GM18858 (cell line): ENCODE data around the gene RDH12.
"Not testable (repeated sequence)": the region's sequence is repeated elsewhere in the genome, so short reads cannot be mapped to it uniquely, and the experiment has no call there.

ENCODE experiments used
- ATAC-seq: cut with Tn5 transposase; IDR thresholded peaks from one replicate; pipeline ENCODE4 v1.9.1; 2021; ENCODE audit not compliant: unreplicated experiment

RDH12 gene

GRCh38 chr14:67704484-67705089, 2.9 kb downstream of the RDH12 start:
- no peak for ATAC-seq

GRCh38 chr14:67705211-67705610, 3.5 kb downstream of the RDH12 start:
- ATAC-seq: no peak

- not testable (repeated sequence) for ATAC-seq
Measured at GRCh38 chr14:67709346-67709745, 7.7 kb downstream of the RDH12 start.

- not testable (repeated sequence) for ATAC-seq
Measured at GRCh38 chr14:67709796-67710195, 8.1 kb downstream of the RDH12 start.

- ATAC-seq: no peak
Measured at GRCh38 chr14:67710209-67710608, 8.5 kb downstream of the RDH12 start.

GRCh38 chr14:67717048-67717447, 15.4 kb downstream of the RDH12 start:
- ATAC-seq: no peak

- no peak for ATAC-seq
Measured at GRCh38 chr14:67718265-67718664, 16.6 kb downstream of the RDH12 start.

- ATAC-seq: not testable (repeated sequence)
Measured at GRCh38 chr14:67719385-67719784, 17.7 kb downstream of the RDH12 start.

- no peak for ATAC-seq
Measured at GRCh38 chr14:67719866-67720265, 18.2 kb downstream of the RDH12 start.

- no peak for ATAC-seq
Measured at GRCh38 chr14:67721875-67722274, 20.2 kb downstream of the RDH12 start.

- ATAC-seq: no peak
Measured at GRCh38 chr14:67722293-67722692, 20.6 kb downstream of the RDH12 start.

GRCh38 chr14:67725171-67725570, 23.5 kb downstream of the RDH12 start:
- no peak for ATAC-seq

- no peak for ATAC-seq
Measured at GRCh38 chr14:67727361-67727760, 25.7 kb downstream of the RDH12 start.

- no peak for ATAC-seq
Measured at GRCh38 chr14:67728258-67728657, 26.6 kb downstream of the RDH12 start.

- no peak for ATAC-seq
Measured at GRCh38 chr14:67729072-67729885, 27.6 kb downstream of the RDH12 start.

GRCh38 chr14:67733616-67734015, 31.9 kb downstream of the RDH12 start:
- no peak for ATAC-seq

GRCh38 chr14:67734675-67735074, 33.0 kb downstream of the RDH12 start:
- ATAC-seq: no peak

- no peak for ATAC-seq
Measured at GRCh38 chr14:67735336-67736147, 33.9 kb downstream of the RDH12 start.

- ATAC-seq: no peak
Measured at GRCh38 chr14:67736771-67737170, 35.1 kb downstream of the RDH12 start.

GRCh38 chr14:67738740-67739504, 37.2 kb downstream of the RDH12 start:
- ATAC-seq: no peak

GRCh38 chr14:67744046-67744445, 42.4 kb downstream of the RDH12 start:
- ATAC-seq: no peak
